Pulmonary artery endothelial cell (primary cell): Measurements from ENCODE around the gene NTNG1. TPM values are rescaled to one million over a fixed set of nuclear protein-coding genes. Genes with fewer than 3 reads are reported as not detected.
"Not testable (repeated sequence)": the region's sequence is repeated elsewhere in the genome, so short reads cannot be mapped to it uniquely, and the experiment has no call there.

Source experiments
- DNase-seq: peaks from one replicate; pipeline ENCODE4 v3.0.0-alpha.2; 2011; ENCODE audit warnings: low read depth, low spot score
- total RNA-seq: library from RNA; depleted of rRNA; stranded (reverse); fragments of >200 nt; gene quantifications from 2 replicates; pipeline ENCODE4 v1.2.3, GENCODE V29; 2014

Gene NTNG1
- total RNA-seq, 1 donor from 2014 or later, result 0.20 TPM

DNA sequence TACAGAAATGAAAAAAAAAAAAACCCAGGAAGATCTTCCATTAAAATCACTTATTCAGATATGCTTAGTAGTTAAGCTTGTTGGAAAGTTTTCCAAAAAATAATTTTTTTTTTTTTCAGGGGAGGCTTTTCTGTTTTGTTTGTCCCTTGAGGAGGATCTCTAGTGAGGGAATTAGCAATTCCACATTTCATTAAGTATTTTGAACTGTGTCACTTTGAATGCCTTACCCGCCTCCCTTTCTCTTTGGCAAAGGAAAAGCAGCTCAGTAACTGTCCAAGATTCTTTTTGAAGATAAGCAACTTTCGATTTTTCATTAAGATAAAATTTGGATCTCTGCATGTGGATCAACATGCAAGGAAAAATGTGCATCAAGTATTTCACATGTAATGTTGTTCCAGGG is 1.8 kb downstream of the NTNG1 start:
- DNase-seq, result no peak

DNA sequence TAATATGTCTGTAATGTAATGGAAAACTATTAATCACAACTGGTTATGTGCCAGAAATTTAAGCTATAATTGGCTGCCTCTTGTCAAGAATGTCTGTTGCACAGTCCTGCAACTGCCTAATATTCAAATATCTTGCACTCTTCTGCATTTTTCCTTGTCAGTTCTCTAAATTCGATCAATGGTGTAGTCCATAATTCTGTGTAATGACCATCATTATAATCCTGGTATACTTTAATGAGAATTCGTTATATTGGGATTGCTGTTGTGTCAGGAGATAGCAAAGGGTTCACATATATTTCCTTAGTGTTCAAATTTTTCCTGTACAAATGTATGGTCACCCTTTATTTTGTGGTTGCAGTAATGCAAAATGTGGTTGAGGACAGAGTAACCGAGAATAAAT is 4.8 kb downstream of the NTNG1 start:
- no peak for DNase-seq

DNA sequence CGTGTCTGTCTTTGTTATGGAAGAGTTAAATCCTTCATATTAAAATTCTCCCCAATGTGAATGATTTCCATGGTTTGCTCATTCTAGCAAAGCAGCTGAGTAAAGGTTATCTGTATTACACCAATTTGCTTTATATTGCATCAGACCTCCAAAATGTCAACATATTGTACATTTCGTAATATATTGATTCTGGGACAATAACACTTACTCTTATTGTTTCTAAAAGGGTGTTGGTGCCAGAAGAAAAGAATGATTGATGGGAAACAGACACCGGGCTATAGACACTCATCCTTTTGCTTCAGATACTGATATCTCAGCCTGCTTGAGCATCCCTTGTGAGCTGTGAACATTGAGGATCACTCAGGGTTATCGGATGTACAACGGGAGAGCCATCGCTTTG is 7.0 kb downstream of the NTNG1 start:
- no peak for DNase-seq

DNA sequence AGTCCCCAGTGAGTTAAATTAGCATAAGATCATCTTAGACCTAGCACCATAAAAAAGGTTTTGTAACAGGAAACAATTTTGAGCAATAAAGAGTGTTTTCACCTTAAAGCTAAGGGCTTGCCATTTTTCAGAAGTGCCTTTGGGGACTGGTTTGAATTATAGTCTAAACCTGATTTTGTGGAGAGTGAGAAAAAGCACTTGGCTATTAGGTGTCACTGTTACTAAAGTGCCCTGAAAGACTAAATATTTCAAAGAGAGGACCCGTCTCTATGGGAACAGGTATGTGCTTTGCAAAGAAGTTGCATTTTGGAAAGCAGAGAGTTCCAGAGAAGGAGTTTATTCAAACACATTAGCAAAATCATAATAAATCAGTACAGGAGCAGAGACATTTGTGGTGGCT is 9.1 kb downstream of the NTNG1 start:
- no peak for DNase-seq

DNA sequence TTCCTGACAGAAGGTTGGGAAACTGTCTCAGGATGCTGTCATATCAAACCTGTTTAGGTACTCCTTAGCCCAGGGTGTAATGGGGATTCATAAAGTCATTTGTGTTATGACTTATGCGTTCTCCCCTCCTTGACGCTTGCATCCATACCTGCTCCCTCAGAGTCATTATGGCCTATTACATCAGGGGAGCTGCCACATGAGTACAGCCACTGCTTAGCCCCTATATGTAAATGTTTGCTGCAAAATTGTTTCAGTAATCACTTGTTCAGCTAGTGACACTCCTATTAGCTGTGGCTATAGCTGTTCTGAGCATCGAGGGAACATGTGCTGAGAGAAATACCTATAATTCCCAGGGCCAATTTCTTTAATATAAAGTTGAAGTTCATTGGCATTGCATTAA is 10.5 kb downstream of the NTNG1 start:
- DNase-seq, result no peak

DNA sequence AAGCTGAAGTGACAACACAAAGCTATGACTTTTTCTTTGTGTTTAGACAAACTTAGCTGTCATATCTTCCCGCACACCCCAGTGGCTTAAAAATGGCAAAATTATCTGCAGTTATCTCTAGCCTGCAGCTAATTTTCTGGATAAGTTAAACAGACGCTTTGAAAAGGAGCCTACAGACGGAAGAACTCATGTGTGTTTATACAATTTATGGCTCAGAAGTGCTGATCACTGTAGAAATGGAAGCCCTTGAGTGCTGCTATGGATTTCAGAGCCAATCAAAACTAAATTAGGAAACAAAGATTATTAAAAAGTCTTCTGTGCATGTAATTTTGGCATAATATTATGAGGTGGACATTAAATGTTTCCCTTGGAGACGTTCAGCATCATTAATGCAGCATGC is 11.6 kb downstream of the NTNG1 start:
- no peak for DNase-seq

DNA sequence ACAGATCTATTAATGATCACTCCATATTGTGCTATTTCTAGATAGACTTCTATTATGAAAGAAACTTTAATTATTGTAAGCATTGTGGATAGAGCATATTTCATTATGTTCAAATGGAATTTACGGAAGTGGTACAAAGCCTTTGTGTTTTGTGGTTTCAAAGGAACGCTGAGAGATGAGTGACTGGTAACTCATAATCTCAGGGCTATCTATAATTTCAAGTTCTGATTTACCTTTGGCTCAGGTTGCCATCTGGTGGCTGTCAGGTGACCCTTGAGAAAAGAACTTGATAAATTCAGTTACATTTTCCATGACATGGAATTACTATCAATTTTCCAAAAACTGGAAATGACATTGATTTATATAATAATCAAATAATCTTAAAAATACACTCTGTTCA is 12.2 kb downstream of the NTNG1 start:
- DNase-seq, result no peak

DNA sequence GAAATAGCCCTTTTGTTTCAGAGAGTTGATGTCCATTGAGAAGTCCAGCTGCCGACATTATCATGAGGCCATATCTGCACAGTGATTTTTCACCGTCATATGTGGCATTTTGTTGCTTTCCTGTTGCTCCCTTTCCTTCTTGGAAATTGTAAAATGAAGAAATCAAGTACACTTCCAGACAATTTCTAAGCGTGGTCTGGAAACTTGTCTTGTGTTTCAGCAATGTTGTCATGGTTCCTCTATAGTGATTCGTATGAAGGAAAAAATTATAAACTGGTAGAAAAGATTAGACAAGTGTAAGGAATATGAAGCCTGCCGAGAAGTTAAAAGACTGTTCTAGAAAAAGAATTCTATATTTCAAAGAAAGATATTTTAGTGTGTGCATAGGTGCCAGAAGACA is 17.7 kb downstream of the NTNG1 start:
- DNase-seq, result no peak

DNA sequence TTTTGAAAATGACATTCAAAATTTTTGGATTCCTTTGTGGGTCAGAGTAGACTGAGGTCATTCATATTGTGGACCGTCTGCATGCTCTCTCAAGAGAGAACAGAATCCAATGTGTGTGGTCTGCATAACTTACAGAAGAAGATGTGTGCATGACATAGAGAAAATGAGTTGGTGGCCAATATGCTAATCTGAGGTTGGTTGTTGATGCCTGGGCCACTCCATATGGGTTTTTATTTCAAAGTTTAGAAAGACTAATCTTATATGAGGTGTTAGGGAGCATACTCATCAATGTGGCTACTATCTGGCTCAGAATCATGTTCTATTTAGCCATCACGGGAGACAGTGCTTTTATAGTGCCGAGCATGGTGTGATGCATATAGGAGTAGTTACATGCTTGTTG is 18.2 kb downstream of the NTNG1 start:
- no peak for DNase-seq

DNA sequence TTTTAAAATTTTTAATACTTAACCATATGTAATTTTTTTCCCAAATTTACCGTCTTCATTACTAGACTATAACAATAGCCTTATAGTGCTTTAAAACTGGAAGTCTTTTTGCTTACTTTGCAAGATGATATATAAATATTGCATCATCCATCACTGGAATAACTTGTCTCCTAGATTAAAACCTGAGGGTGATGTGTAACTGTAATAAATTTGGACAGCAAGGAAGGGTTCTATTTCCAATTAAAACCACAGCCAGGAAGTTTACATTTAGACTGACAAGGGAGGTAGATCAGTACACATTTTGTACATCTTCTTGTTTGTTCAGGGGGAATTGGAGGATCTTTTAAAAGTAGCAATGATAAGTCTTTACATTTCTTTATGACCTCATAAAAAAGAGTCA is 21.9 kb downstream of the NTNG1 start:
- no peak for DNase-seq

DNA sequence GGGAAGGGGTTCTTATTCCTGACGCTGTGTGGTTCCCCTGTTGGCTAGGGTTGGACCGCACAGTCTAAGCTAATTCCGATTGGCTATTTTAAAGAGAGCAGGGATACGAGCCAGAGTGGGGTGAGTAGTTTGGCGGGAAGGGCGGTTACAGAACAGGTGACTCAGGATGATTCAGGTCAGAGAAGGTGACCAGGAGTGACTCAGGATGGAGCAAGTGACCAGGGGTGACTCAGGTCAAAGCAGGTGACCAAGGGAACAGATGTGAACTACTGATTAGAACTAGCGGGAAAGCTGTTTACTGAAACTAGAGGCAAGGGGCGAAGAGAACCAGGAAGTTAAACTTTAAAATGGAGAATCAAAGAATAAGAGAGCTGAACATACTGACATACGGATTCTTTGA is 24.1 kb downstream of the NTNG1 start:
- DNase-seq, result not testable (repeated sequence)

DNA sequence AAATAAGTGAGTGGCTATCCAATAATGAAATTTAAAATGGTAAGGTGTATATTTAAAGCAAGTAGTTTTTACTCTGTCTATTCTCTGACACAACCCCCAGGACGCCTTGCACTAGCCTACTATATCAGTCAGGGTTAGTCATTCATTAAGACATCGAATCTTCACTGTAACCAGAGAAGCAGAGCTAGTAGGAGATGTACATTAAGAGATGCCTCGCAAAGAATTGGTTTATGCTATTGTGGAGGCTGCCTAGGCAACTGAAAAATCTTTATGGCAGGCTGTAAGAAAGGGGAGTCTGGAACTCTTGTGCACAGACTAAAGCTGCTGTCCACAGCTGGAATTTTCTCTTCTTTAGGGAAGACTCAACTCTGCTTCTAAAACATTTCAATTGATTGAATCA is 28.8 kb downstream of the NTNG1 start:
- no peak for DNase-seq

DNA sequence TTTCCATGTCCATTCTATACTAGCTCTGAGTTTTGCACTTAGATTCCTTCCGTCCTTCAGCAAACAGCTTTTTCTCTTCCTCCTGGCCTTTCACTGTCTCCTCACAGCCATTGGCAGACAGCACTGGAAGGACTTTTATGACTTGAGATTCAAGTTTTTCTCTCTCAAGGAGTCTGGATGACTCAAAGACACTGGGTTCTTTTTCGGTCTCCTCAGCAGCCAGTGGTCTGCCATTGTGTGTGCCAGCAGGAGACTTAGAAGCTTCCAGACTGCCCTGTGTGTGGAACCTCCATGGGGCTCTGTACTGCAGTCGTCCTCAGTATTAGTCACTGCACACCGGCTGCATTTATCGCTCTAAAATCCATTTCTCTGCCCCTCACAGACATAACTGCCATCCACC is 30.5 kb downstream of the NTNG1 start:
- DNase-seq, result no peak

DNA sequence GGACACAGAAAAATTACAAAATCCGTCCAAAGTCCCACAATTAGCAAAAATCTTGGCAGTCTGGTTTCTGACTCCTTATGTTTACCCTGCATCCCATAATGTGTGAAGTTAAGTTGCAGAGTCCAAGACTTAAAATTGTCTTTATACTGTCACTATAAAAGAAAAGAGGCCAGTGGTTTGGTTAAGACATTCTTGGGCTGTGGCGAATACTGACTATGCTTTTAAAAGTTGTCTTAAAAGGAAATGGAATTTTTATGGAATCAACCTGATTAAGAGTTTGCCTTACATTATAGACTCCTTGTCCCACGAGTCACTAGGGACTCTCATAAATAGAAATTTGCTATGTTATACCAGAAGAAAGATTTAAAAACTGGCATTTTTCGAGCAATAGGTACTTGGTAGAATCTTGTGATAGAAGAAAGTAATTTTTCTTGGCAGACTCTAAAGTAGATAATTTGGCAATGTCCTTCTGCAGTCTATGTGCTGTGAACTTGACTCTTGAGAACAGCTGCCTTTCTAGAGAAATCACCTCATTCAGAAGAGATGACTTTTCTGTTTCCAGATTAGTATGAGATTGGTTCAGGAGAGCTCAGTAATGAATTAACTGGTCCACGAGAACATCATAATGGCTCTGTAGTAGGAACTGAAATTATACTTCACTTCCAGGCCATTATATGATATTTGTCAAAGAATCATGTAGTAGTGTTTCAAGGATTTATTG is 31.8 kb downstream of the NTNG1 start:
- no peak for DNase-seq

DNA sequence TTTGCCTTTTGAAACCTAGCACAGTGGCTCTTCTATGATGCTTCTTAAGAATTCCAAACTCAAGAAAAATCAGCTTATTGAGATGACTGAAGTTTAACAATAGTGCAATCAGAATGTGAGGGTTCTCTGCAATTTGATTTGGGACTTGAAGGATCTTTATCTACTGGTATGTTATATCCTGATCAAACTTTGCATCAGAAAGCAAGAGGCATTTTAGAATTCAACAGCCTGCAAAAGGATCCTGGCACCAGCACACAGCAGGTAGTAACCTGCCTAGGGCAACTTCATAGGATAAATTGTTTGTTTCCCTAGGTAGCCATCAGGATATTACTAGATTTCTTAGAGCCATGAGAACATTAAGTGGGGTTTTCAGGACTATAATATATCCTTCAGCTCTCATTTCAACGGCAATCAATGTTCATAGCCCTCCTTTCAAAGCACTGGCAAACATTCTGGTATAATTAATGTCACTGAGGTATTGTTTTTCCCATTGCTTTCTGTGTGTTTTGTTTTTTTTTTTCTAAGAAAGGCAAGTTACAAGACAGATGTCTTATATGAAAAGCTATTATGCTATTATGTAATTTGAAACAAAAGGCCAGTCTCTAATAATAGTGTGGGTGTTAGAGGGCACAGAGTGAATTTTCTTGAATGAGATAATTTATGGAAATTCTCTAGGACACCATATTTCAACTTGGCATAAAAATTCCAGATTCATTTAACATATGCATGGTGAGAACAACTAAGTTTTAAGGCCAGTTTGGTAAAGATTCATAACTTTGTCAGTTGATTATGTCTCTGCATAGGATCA is 34.5 kb downstream of the NTNG1 start:
- DNase-seq, result no peak

DNA sequence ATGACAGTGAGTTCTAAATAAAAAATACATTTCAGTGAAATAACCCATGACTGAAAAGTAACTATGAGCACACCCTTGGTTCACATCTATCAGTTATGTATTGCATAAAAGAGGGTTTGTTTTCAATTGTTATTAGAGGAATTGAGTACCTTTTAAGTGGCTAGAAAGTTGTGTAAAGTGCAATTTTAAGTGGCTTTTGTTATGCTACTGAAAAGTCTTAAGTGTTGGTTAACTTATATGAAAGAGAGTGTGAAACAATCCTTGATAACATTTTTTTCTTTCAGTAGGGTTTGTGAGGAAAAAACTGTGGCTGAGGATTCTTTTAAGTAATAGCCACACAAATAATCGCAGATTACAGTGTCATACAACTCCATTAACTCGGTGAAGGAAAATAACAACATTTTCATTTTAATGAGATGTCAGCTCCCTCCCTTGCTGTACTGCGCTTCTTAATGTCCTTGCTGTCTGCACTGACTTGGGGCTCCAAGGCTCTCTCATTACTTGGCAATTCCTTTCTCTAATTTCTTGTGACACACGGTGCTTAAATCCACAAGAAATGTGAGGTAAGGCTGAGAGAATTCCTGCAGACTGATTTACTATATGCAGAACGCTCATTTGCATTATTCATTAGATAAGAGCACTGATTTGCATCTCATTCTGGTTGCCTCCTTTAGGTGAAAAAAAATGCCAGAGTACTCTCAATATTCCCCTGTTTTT is 40.6 kb downstream of the NTNG1 start:
- no peak for DNase-seq

DNA sequence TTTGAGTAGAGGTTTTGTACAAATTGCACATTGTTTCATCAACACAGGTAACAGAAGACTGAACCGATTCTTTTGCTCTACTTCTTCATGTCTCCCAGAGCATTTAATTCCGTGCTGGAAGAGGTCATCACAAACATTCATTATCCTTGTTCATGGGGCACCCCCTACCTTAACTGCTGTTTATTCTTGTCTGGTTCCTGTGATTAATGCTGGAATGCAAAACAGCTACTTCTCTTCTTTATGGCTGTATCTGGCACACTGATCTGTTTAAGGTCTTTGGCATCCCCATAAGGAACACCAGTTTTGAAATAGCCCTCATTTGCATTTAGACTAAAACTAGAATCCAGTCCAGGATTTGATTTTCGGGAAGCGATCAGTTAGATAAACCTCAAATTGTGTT is 42.2 kb downstream of the NTNG1 start:
- DNase-seq, result no peak

DNA sequence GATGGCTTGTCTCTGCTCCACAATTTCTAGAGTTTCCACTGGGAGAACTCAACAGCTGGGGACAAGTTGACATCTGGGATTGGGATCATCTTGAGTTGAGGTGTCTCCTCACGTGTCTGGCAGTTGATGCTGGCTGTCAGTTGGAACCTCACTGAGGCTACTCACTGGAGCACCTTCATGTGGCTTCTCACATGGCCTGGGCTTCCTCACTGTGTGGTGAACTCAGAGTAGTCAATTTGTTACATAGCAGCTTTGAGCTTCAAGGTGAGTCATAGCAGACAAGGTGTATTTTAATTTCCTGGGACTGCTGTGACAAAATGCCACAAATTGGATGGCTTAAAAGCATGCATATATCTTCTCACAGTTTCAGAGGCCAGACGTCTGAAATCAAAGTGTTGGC is 44.0 kb downstream of the NTNG1 start:
- DNase-seq, result no peak

DNA sequence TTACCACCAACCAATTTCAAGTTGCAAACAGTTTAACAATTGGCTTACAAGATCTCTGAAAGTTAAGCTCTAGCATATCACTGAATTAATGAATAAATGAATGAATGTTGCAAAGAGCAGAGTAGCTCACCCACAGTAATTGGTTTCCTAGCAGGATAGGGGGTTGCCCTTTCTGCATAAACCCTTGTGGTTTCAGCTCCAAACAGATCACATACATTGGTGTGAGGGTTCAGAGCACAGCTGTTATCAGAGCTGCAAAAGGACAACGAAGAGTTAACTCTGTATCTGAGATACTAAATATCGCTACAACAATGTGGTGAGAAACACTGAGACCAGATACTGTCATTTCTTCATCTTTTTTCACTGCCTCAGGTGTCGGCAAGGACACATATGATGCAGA is 46.6 kb downstream of the NTNG1 start:
- no peak for DNase-seq

DNA sequence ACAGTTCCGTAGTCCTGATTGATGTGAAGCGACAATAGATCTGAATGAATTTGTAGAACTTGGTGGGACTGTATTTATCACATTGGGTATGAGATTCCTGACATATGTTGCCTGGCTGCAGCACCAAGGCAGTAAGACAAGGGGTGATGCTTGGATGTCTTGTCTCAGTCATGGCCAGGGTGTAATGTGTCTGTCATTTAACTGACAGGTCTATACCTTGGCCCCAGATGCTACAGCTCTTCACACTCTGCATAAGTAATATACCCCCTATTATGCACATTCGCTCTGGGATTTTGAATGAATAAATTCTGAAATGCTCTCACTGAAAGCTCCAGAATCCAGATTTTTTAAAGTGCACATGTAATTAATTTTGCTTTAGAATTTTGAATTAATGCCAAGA is 47.3 kb downstream of the NTNG1 start:
- no peak for DNase-seq

DNA sequence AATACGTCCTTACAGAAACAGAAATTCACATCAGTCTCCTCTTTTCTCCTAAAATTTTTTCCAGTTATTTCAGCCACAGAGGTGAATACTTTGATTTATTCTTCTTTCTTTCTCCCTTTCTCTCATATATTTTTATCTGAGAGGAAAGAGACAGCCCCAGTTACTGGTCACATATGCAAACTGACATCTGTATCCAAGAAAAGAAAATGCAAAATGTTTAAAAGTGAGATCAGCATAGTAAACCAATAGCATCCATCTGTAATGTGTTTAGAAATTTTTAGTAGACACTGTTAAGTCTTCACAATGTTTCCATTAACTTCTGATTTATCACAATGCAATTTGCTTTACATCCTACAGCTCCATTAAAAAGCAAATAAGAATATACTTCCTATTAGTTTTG is 53.5 kb downstream of the NTNG1 start:
- DNase-seq, result no peak

DNA sequence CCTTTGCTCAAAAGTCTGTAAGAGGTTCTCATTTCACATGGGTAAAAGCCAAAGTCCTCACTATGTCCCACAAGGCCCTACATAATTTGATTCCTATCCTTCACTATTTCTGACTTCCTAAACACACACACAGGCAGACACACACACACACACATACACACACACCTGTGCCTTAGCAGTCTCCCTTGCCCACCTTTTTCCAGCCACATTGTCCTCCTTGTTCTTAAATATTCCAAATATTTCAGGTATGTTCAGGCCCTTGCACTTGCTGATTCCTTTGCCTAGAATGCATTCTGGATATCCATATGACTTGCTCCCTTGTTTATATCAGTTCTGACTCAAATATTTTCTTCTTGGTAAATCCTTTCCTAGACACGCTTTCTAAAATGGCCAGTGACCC is 54.6 kb downstream of the NTNG1 start:
- DNase-seq, result no peak
